Activated gamma-delta T cell treated with anti-CD3 and anti-CD28 coated beads, Interleukin-2, amount 50 U/mL, for 16 hours (primary cell): ENCODE results near the gene TMEM147.

Source experiments
- DNase-seq: peaks from one replicate; pipeline ENCODE4 v3.0.0-alpha.2; 2020; ENCODE audit warnings: low read depth

The TMEM147 gene, protein sequence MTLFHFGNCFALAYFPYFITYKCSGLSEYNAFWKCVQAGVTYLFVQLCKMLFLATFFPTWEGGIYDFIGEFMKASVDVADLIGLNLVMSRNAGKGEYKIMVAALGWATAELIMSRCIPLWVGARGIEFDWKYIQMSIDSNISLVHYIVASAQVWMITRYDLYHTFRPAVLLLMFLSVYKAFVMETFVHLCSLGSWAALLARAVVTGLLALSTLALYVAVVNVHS

DNA sequence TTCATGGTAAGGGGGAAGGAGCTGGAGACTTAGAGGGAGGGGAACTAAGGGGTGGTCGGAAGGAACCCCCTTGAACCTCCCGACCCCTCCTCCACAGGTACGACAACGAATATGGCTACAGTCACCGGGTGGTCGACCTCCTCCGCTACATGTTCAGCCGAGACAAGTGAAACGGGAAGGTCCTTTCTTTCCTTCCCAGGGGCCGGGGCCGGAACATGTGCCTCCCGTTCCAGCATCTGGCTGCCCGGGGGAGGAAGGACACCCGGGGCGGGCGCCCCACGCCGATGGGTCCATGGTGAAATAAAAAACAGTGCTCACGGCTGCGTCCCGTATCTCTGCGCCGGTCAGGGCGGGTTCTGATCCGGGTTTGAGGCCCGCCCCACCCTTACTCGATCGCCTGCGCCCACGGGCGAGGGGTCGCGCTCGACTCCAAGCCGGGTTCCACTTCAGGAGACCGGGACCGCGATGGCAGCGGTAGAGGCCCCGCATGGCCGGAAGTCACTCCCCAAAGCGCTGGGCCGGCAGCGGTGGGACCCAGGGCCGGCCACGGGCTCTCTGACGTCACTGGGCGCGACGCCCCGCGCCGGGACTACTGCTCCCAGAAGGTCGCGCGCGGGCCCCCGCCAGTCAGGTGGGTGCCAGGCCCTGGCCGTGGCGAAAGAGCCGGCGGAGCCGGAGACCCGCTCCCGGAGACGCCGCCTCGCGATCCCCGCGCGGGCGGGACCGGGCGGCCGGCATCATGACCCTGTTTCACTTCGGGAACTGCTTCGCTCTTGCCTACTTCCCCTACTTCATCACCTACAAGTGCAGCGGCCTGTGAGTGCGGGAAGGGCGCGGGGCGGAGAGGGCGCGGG is at the start of gene TMEM147:
Gene TMEM147, plus strand, starts transcription at position 626 of the 854 bp plus-strand sequence. Its CDS starts 114 bp downstream, at position 740.
- peak; percentile 68 for DNase-seq

DNA sequence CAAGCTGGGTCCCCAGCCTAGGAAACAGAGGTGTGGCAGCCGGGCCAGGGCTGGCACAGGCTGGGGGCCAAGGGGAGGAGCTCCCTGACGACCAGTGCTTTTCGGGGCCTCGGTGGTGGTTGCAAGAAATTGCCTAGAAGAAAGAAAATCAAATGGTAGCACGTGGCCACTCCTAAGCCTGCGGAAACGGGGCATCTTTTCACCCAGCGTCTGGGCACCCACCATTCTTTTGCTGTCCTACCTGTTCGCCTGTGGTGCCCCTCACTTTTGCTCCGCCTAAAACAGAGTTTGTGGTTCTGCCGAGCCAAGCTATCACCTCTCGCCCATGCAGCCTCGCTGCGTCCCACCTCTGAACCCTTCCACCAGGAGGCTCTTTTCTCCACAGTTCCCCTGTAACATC is 48.0 kb upstream of the TMEM147 start:
- DNase-seq: no peak

- no peak for DNase-seq
Observed at GRCh38 chr19:35498220-35498619, 47.2 kb upstream of the TMEM147 start.

- no peak for DNase-seq
Observed at GRCh38 chr19:35498984-35499527, 46.4 kb upstream of the TMEM147 start.

GRCh38 chr19:35500611-35501010 is 44.8 kb upstream of the TMEM147 start:
- no peak for DNase-seq

- no peak for DNase-seq
Observed at GRCh38 chr19:35501684-35502083, 43.7 kb upstream of the TMEM147 start.

GRCh38 chr19:35502751-35503150 is 42.7 kb upstream of the TMEM147 start:
- no peak for DNase-seq

DNA sequence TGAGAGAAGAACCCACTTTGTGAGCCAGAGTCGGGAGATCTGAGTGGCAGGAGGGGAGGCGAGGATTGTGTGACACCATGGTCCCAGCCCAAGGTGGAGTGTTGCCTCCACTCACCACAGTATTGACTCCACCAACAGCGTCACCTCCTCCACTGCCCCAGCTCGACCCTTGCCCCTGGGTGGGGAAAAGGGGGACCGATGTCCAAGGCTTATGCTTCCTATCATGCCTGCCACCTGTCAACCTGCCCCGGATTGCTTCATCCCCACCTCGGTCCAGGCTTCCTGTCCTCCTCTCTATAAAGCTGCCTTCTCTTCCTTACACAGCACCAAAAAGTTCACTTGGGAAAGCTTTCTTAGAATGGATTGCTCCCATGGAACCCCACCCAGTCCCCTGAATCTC is 39.4 kb upstream of the TMEM147 start:
- DNase-seq: no peak

DNA sequence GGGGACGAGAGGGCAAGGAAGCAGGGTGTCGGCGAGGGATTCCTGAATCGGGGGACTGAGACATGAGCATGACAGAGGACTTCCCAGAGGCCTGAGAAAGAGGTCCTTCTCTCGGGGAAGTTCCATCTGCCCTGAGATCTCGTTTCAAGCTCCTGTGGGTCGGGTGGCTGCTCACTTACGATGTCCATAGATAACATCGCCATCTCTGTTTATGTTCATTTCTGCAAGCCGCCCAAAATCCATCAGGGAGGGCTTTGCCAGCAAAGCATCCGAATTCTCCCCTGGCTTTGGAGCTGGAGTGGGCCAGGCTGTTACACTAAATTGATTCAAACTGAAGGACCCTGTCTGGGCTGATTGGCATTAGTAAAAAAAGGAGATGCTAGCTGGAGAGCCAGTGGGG is 37.9 kb upstream of the TMEM147 start:
- no peak for DNase-seq

GRCh38 chr19:35508129-35508528 is 37.3 kb upstream of the TMEM147 start:
- DNase-seq: no peak

DNA sequence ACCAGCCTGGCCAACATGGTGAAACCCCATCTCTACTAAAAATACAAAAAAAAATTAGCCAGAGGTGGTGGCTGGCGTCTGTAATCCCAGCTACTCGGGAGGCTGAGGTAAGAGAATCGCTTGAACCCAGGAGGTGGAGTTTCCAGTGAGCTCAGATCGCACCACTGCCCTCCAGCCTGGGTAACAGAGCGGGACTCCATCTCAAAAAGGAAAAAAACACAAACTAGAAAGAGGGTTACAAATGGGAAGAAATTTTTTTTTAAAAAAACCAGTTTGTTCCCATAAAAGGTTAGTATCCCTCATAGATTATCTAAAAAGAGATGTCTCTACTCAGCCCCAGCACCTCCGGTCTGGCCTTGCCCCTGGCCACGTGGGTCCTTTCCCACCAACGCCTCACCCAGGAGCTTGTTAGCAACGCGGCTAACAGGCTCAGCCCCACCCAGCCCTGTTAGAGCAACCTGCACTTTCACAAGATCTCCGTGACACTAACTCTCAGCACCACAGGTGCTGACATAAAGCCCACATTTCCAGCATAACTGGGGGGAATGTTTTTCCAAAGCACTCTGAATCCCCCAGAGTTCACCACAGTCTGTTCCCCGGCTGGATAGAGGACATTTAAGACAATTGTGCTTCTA is 36.3 kb upstream of the TMEM147 start:
- DNase-seq: no peak

- peak; percentile 70 for DNase-seq
Observed at GRCh38 chr19:35509861-35510625, 35.4 kb upstream of the TMEM147 start.

DNA sequence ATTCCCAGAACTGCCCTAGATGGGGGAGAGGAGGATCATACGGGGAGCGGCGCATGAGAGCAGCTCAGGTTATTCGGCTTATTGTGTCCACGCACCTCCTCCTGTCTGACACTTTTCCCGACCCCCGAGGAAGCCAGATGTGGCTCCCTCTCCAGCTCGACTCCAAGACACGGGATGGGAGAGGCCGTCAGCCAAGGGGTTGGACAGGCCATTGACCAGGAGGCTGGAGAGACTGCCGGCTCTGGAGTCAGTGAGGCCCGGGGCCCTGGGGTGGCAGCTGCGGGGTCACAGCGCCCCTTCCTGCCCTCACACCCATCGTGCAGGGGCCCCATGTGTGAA is 34.8 kb upstream of the TMEM147 start:
- no peak for DNase-seq

DNA sequence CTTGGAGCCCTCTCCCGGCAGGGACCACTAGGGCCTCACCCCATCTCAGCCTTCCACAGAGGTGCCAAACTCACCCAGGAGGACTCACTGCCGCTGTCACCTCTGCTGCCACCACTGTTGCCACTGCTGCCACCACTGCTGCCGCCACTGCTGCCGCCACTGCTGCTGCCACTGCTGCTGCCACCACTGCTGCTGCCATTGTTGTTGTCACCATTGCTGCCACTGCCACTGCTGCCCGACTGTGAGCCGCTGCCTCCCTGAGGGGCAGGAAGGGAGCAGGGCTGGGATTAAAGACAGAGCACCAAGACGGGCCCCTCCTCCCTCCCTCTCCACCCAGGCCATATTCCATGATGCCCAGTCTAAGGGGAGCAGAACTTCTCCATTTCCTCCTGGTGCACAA is 34.1 kb upstream of the TMEM147 start:
- DNase-seq: no peak

DNA sequence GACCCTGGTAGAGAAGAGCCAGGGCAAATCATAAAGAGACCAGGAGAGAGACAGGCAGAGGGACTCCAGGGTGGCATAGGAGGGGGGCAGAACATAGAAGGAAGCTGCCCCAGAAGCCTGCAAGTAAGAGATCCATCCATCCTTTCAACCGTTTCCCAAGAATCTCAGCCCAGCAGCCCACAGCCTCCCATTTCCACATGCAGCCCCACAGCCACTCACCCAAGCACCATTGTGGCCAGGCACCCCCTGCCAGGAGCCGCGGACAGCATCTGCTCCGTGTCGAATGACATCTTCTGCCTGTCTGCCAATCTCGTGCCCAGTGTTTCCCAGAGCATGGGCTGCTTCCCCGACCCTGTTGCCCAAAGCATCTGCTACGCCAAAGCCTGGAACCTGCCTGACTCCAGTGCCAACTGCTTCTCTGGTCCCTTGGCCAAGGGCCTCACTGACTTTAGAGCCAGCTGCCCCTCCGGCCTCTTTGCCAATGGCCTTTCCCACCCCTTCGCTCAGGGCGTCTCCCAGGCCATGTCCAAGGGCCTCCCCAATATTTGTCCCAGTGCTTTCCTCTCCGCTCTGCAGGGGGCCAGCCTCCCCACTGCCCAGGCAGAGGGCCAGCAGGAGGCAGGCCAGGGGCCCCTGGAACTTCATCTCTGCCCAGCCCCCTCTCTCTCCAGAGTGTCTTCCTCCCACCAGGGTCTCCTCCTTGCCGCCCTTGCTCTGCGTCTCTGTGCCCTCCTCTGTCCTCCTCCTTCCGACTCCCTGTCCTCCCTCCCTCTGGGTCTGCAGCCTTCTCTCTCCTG is 32.4 kb upstream of the TMEM147 start:
- no peak for DNase-seq

DNA sequence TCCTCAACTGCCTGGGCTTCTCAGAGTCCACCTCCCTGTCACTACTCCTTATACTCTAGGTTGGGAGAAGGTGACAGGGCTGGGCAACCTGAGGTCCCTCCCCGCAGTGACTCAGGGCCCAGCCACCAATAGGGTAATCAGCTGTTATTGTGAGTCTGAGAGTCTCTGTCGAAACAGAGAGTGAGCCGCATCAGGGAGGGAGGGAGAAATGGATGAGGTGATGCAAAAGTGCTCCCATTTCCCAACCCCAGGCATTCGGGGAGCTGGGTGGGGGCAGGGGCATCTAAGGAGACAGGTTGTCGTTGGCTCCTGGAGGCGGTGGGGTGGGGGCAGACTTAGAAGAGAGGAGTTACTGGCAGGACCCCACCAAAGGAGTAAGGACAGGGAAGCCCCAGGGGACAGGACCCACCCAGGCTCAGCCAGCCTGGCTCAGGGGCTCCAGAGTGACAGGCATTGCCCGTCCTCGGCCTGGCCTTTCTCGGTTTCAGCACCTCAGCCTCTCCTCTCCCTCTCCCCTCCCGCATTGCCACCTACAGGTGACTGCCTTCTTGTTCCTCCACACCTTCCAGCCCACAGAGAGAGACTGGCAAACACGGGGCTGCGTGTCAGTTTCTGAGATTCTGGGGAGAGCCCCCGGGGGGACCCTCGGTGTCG is 31.7 kb upstream of the TMEM147 start, which contains the start of gene DMKN:
Gene DMKN, minus strand, starts transcription at position 22 of the 654 bp plus-strand sequence. CDS start 174 bp downstream, outside the sequence.
- DNase-seq: no peak

GRCh38 chr19:35514282-35514809 is 31.1 kb upstream of the TMEM147 start:
- DNase-seq: no peak

- no peak for DNase-seq
Observed at GRCh38 chr19:35516310-35516709, 29.1 kb upstream of the TMEM147 start.

- no peak for DNase-seq
Observed at GRCh38 chr19:35517342-35517741, 28.1 kb upstream of the TMEM147 start.

DNA sequence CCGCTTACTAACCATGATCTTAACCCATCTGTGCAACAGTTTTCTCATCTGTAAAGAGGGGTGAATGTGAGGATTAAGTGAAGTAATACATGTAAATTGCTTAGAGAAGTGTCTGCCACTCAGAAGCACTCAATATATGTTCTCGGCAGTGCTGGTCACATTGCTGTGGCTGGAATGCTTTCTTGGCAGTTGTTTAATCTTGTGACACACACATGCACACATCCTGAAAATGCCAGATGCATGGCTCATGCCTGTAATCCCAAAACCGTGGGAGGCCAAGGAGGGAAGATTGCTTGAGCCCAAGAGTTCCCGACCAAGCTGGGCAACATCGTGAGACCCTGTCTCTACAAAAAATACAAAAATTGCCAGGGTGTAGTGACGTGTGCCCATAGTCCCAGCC is 27.1 kb upstream of the TMEM147 start:
- DNase-seq: no peak
